Thyroid gland (tissue), 4 donors: ENCODE measurements around the gene SMOC1.

ENCODE experiments used
- POLR2A ChIP-seq, 2 donors: fragments of 450-650 bp; IDR thresholded peaks; one replicate each; pipeline ENCODE4 v1.6.1; 2017; ENCODE audit warnings: antibody characterized with exemption in 2 of 2, mild to moderate bottlenecking in 2 of 2, moderate library complexity in 1 of 2
- TF ChIP-seq, protein P1 (sequence below), 6 experiments: fragments of 200-600 bp in 3 of 6; fragments of 450-650 bp in 3 of 6; sonication (generic) in 3 of 6; IDR thresholded peaks; one replicate each; pipeline ENCODE4 v1.5.1; 2016 to 2019; ENCODE audit warnings: antibody characterized with exemption in 6 of 6, mild to moderate bottlenecking in 2 of 6, inconsistent platforms in 1 of 6, moderate library complexity in 1 of 6

DNA sequence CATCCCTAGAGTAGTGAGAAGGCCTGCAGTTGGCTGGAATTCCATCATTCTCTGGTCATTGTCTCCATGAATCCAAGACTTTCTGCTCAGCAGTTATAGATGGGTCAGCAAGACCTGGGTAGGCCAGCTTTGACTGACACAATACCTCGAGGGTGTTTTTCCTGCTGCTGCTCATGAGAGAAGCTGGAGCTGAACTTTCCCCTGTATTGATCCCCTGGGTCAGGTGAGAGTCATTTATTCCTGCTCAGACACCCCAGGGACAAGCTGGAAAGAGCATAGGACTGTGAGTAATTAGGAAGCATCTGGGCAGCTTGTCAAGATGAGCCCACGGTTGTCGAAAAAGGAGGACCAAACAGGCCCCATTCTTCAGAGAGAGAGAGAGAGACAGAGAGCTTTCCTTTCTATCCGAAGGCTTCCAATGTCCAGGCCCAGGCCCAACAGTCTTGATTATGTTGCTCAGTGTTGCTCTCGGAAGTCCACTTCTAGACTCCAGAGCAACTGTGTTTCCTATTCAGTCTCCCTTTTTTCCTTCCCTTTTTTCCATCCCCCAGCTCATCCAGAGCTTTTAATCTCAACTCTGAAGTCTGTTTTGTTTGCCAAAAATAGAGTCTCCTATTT lies 178.4 kb downstream of the SMOC1 start:
- TF ChIP-seq, protein P1, sequence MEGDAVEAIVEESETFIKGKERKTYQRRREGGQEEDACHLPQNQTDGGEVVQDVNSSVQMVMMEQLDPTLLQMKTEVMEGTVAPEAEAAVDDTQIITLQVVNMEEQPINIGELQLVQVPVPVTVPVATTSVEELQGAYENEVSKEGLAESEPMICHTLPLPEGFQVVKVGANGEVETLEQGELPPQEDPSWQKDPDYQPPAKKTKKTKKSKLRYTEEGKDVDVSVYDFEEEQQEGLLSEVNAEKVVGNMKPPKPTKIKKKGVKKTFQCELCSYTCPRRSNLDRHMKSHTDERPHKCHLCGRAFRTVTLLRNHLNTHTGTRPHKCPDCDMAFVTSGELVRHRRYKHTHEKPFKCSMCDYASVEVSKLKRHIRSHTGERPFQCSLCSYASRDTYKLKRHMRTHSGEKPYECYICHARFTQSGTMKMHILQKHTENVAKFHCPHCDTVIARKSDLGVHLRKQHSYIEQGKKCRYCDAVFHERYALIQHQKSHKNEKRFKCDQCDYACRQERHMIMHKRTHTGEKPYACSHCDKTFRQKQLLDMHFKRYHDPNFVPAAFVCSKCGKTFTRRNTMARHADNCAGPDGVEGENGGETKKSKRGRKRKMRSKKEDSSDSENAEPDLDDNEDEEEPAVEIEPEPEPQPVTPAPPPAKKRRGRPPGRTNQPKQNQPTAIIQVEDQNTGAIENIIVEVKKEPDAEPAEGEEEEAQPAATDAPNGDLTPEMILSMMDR (IDR thresholded peaks at IDR 0.05): no peak
- no peak for TF ChIP-seq POLR2A (IDR thresholded peaks at IDR 0.05)
